RCC 7860 (cell line): ENCODE results near the gene ZNF695.

Experiments used
- DNase-seq: peaks from one replicate; pipeline ENCODE4 v3.0.0-alpha.2; 2015; ENCODE audit warnings: low spot score
- FAIRE-seq: peaks from 2 replicates; lab custom pipeline; 2012; peaks lifted over from hg19 to GRCh38; lab: Jason Lieb, UNC

ZNF695 gene

GRCh38 chr1:246959944-246960693, 47.7 kb downstream of the ZNF695 start:
- no peak for FAIRE-seq
- DNase-seq: no peak

GRCh38 chr1:246954126-246954525, 53.7 kb downstream of the ZNF695 start:
- DNase-seq (no peak), FAIRE-seq (no peak)

GRCh38 chr1:246951413-246951812, 56.4 kb downstream of the ZNF695 start:
- no peak for DNase-seq
- FAIRE-seq: no peak

DNA sequence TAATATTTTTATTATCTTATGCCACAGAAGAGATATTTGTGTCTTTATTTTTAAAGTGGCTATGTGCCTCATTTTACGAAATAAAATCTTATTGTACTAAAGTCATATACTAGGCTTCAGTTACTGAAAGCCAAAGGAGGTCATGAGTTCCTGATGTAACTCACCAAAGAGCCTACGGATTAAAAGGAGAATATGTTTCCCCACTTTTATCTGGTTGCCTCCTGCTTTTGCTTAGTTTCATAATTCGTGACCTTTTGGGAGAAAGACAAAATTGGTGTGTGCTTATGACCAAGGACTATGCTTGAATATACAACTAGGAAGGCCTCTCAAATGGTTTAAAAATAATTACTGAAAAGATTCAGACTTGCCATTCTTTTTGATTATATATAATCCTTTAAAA, 57.9 kb downstream of the ZNF695 start:
- DNase-seq (no peak), FAIRE-seq (no peak)

DNA sequence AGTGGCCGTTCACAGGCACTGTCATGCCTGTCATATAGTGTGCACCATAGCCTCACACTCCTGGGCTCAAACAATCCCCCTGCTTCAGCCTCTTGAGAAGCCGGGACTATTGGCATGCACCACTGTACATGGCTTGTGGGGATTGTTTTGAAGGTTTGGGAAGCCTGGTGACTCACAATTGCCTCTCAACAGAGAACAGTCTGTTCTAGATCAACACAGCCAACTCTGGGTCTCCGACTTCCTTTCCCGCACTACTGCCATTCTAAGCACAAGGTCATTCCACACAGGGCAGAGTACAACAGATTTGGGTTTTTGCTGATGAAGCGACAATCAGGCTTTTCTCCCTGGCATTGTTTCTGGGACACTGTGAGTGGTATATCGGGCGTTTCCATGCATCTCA, 60.6 kb downstream of the ZNF695 start:
- DNase-seq: no peak
- FAIRE-seq: no peak

DNA sequence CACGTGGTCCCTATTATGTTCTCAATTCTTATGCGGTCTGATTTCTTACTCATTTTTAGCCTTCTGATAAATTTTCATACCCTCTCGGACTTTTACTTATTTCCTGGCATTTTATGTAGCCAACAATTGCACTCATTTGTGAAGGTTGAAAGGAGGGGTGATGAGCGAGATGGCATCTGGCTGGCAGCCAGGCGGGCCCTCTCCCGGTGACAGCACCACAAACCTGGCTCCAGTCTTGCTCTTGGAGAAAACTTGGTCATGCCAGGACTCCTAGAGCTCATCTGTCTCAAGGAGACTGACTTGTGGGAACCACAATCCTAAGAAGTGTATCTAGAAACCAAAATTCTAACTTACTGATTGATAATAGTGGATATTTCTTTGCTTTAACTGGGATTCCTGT, 61.5 kb downstream of the ZNF695 start:
- no peak for FAIRE-seq

More for the DNA sequence above, 61.5 kb downstream of the ZNF695 start:
- DNase-seq: no peak
